Mesenchymal stem cell (in vitro differentiated cells and primary cell): Measurements from ENCODE around the gene ZNF385C.
A peak's percentile ranks its signal among the peaks of the same experiment; 100 is the strongest.

Experiments
- DNase-seq: peaks from one replicate; pipeline ENCODE4 v3.0.0-alpha.2; 2013
- H2AFZ ChIP-seq: one replicate; pipeline ENCODE4 v1.6.1; 2013; ENCODE audit warnings: low read depth, mild to moderate bottlenecking, control low read depth, inconsistent platforms, low read length, moderate library complexity
- H2AK5ac ChIP-seq: 2 replicates; pipeline ENCODE4 v1.6.1; 2013; ENCODE audit warnings: low read length, moderate library complexity, mild to moderate bottlenecking, inconsistent platforms; ENCODE audit not compliant: severe bottlenecking
- H2BK120ac ChIP-seq: one replicate; pipeline ENCODE4 v1.6.1; 2013; ENCODE audit warnings: low read depth, mild to moderate bottlenecking, inconsistent platforms, low read length, moderate library complexity
- H2BK12ac ChIP-seq, 2 experiments: one replicate each; pipeline ENCODE4 v1.6.1; 2013; ENCODE audit warnings: inconsistent platforms in 2 of 2, low read length in 2 of 2, mild to moderate bottlenecking in 2 of 2, moderate library complexity in 2 of 2, control low read depth in 1 of 2
- H2BK15ac ChIP-seq: one replicate; pipeline ENCODE4 v1.6.1; 2013; ENCODE audit warnings: mild to moderate bottlenecking, low read depth, inconsistent platforms; ENCODE audit not compliant: poor library complexity, severe bottlenecking
- H2BK5ac ChIP-seq: 2 replicates; pipeline ENCODE4 v1.6.1; 2013; ENCODE audit warnings: low read depth, mild to moderate bottlenecking, low read length, control low read depth, inconsistent platforms; ENCODE audit not compliant: poor library complexity, severe bottlenecking
- H3K14ac ChIP-seq, 2 experiments: one replicate each; pipeline ENCODE4 v1.6.1; 2013; ENCODE audit warnings: inconsistent platforms in 2 of 2, low read length in 2 of 2, control low read depth in 1 of 2, mild to moderate bottlenecking in 1 of 2, moderate library complexity in 1 of 2
- H3K18ac ChIP-seq, 2 experiments: one replicate each; pipeline ENCODE4 v1.6.1; 2013; ENCODE audit warnings: inconsistent platforms in 2 of 2, low read length in 2 of 2, control low read depth in 1 of 2, low read depth in 1 of 2, mild to moderate bottlenecking in 1 of 2
- H3K23ac ChIP-seq, 2 experiments: one replicate each; pipeline ENCODE4 v1.6.1; 2013; ENCODE audit warnings: inconsistent platforms in 2 of 2, low read length in 2 of 2, mild to moderate bottlenecking in 2 of 2, moderate library complexity in 2 of 2, control low read depth in 1 of 2
- H3K27ac ChIP-seq: 2 replicates; pipeline ENCODE4 v1.5.1; 2013; ENCODE audit warnings: mild to moderate bottlenecking, moderate library complexity, low read length, control low read depth, inconsistent platforms; ENCODE audit not compliant: poor library complexity, severe bottlenecking
- H3K27me3 ChIP-seq, 2 experiments: 2 replicates each; pipeline versions ENCODE4 v1.6.1 to v1.7.0; 2013; ENCODE audit warnings: low read length in 2 of 2, mild to moderate bottlenecking in 2 of 2, moderate library complexity in 2 of 2, control low read depth in 1 of 2, inconsistent platforms in 1 of 2; ENCODE audit not compliant: control insufficient read depth in 1 of 2, insufficient read depth in 1 of 2
- H3K36me3 ChIP-seq, 2 experiments: 2 replicates each; pipeline versions ENCODE4 v1.6.1 to v1.7.0; 2013; ENCODE audit warnings: low read length in 2 of 2, control low read depth in 1 of 2, inconsistent platforms in 1 of 2, low read depth in 1 of 2, mild to moderate bottlenecking in 1 of 2; ENCODE audit not compliant: insufficient read depth in 2 of 2, control insufficient read depth in 1 of 2
- H3K4ac ChIP-seq, 2 experiments: one replicate each; pipeline ENCODE4 v1.6.1; 2013; ENCODE audit warnings: inconsistent platforms in 2 of 2, low read length in 2 of 2, mild to moderate bottlenecking in 2 of 2, moderate library complexity in 2 of 2, control low read depth in 1 of 2, low read depth in 1 of 2
- H3K4me1 ChIP-seq: 2 replicates; pipeline ENCODE4 v1.6.1; 2013; ENCODE audit warnings: low read depth, low read length, control low read depth; ENCODE audit not compliant: control insufficient read depth, insufficient read depth
- H3K4me2 ChIP-seq: 2 replicates; pipeline ENCODE4 v1.6.1; 2013; ENCODE audit warnings: low read length, mild to moderate bottlenecking, inconsistent platforms; ENCODE audit not compliant: poor library complexity, severe bottlenecking
- H3K4me3 ChIP-seq, 2 experiments: 2 replicates each; pipeline versions ENCODE4 v1.5.1 to v1.7.0; 2013; ENCODE audit warnings: low read length in 2 of 2, mild to moderate bottlenecking in 2 of 2, control low read depth in 1 of 2, low read depth in 1 of 2; ENCODE audit not compliant: insufficient read depth in 1 of 2
- H3K79me1 ChIP-seq: replicated peaks from 2 replicates; pipeline ENCODE4 v1.6.1; 2013; ENCODE audit warnings: mild to moderate bottlenecking, control low read depth, low read length, inconsistent platforms; ENCODE audit not compliant: poor library complexity, severe bottlenecking
- H3K9ac ChIP-seq: 2 replicates; pipeline ENCODE4 v1.7.0; 2013; ENCODE audit warnings: mild to moderate bottlenecking, low read length, moderate library complexity
- H3K9me3 ChIP-seq: 2 replicates; pipeline ENCODE4 v1.7.0; 2013; ENCODE audit warnings: mild to moderate bottlenecking, low read length; ENCODE audit not compliant: control insufficient read depth
- H4K8ac ChIP-seq: one replicate; pipeline ENCODE4 v1.6.1; 2013; ENCODE audit warnings: inconsistent platforms, mild to moderate bottlenecking, low read length, moderate library complexity
- H4K91ac ChIP-seq: one replicate; pipeline ENCODE4 v1.6.1; 2013; ENCODE audit warnings: mild to moderate bottlenecking, low read length, inconsistent platforms
- WGBS: methylation state at CpG from one replicate; pipeline ENCODE4 v1.1.7; 2013; ENCODE audit warnings: mixed read lengths; 5-methylcytosine and 5-hydroxymethylcytosine counted together

The ZNF385C gene

DNA sequence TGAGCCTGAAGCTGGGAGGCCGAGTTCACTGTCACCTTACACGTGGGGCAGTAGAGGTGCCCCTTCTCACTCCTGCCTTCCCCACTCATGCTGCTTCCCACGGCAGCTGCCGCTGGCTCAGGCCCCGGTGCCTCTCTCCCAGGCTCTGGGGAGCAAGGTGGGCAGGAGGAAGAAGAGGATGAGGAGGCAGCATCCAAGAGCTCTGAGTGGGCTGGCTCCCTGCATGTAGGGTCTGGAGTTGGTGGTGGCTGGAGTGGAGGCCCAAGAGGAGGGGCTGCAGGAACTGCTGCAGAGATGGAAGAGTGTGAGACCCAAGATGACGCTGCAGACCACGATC is 69.5 kb downstream of the ZNF385C start:
- Histone ChIP-seq H2AFZ (no peak overlapping the region), H3K4me3 (no peak overlapping the region), H4K8ac (no peak overlapping the region), H3K4ac (no peak overlapping the region), H3K4me2 (no peak overlapping the region), H3K27me3 (peaks cover 10 to 26% of the 10 kb centered on the region in 2 experiments), H2AK5ac (no peak overlapping the region), H3K27ac (no peak overlapping the region), H3K79me1 (no peaks in the 10 kb centered on the region), H3K14ac (no peak overlapping the region), H3K23ac (no peak overlapping the region), H2BK120ac (no peak overlapping the region), H2BK15ac (no peak overlapping the region), H2BK5ac (no peak overlapping the region), H3K36me3 (peaks cover 6 to 10% of the 10 kb centered on the region in 2 experiments), H3K18ac (no peak overlapping the region), H4K91ac (no peak overlapping the region), H3K4me1 (peaks cover 16% of the 10 kb centered on the region), H3K9ac (no peak overlapping the region), H2BK12ac (no peak overlapping the region), H3K9me3 (no peaks in the 10 kb centered on the region)
- WGBS: 67% methylated on average over 7 of the region's 7 CpGs
- no peak for DNase-seq

DNA sequence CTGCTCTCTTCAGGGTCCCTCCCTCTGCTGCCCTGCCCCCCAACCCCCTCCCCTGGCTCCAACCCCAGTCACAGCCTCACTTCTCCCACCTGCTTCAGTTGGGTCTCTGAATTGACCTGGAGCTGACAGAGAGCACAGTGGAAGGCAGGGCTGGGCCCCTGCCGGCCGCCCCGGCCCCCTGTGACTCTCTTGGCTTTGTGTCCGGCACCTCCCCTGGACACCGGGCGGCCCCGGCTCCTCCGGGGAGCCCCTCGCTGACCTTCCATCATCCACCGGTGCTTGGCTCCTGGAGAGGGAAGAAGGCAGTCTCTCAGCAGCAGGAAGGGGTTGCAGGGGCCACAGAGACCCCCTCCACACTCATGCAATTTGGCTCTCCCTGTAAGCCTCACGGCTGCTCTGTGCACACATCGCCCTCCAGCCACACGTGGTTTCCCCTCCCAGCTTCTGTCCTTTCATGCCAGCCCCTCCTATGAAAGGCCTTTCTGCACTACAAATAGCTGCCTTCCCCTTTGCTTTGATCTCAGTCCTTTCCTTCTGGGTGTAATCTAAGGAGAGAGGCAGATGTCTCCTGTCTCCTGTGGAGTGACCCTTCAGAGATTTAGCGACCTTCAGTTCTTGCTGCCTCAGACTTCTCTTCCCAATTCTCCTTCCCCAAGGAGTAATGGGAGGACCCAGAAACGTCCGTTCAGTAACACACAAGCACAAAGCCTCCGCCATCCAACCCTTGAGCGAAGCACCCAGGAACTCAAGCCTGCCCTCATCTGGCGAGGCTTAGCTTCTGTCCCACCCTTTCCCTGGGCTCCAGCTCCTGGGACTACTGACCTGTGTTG is 70.1 kb downstream of the ZNF385C start:
- H3K4me1 ChIP-seq: peaks cover 19% of the 10 kb centered on the region
- H3K18ac ChIP-seq: peak overlapping the region in 1 of 2 experiments; percentile 54
- no peak overlapping the region for H2AFZ ChIP-seq
- H2BK15ac ChIP-seq: no peak overlapping the region
- H3K4me2 ChIP-seq: no peak overlapping the region
- H3K4ac ChIP-seq: no peak overlapping the region
- no peak overlapping the region for H3K27ac ChIP-seq
- no peak overlapping the region for H4K91ac ChIP-seq
- H3K14ac ChIP-seq: no peak overlapping the region
- 67% methylated on average over 19 of the region's 19 CpGs for WGBS
- H3K27me3 ChIP-seq: peaks cover 9 to 24% of the 10 kb centered on the region in 2 experiments
- H2BK12ac ChIP-seq: no peak overlapping the region
- H2BK5ac ChIP-seq: no peak overlapping the region
- H2AK5ac ChIP-seq: no peak overlapping the region
- peaks cover 12 to 15% of the 10 kb centered on the region in 2 experiments for H3K36me3 ChIP-seq
- no peaks in the 10 kb centered on the region for H3K79me1 ChIP-seq
- DNase-seq: no peak
- H4K8ac ChIP-seq: no peak overlapping the region
- H3K4me3 ChIP-seq: no peak overlapping the region
- H2BK120ac ChIP-seq: no peak overlapping the region
- H3K9me3 ChIP-seq: no peaks in the 10 kb centered on the region
- H3K23ac ChIP-seq: no peak overlapping the region
- no peak overlapping the region for H3K9ac ChIP-seq

DNA sequence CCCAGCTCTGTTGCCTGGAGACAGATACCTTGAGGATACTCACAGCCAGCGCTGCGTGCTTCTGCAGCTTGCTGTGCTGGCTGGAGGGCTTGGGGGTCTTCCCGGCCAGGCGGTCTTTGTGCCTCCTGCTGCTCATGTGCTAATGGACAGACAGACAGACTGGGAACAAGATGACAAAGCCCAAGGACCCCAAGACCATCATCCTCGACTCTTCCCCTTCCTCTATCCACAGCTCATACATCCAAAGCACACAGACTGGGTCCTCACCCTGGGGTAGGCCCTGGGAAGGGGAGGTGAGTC is 70.7 kb downstream of the ZNF385C start:
- Histone ChIP-seq H4K91ac (no peak overlapping the region), H2BK120ac (no peak overlapping the region), H2AFZ (no peak overlapping the region), H3K18ac (peak overlapping the region in 1 of 2 experiments; percentile 54), H3K9me3 (no peaks in the 10 kb centered on the region), H3K36me3 (peaks cover 18 to 21% of the 10 kb centered on the region in 2 experiments), H2BK12ac (no peak overlapping the region), H2BK15ac (no peak overlapping the region), H3K27ac (no peak overlapping the region), H3K27me3 (peaks cover 9 to 24% of the 10 kb centered on the region in 2 experiments), H3K79me1 (peaks cover 2% of the 10 kb centered on the region), H4K8ac (no peak overlapping the region), H2BK5ac (no peak overlapping the region), H3K4me3 (no peak overlapping the region), H3K4me1 (peaks cover 19% of the 10 kb centered on the region), H3K4me2 (no peak overlapping the region), H3K4ac (no peak overlapping the region), H3K9ac (no peak overlapping the region), H2AK5ac (no peak overlapping the region), H3K23ac (no peak overlapping the region), H3K14ac (no peak overlapping the region)
- DNase-seq: no peak
- WGBS: 97% methylated on average over 5 of the region's 5 CpGs

DNA sequence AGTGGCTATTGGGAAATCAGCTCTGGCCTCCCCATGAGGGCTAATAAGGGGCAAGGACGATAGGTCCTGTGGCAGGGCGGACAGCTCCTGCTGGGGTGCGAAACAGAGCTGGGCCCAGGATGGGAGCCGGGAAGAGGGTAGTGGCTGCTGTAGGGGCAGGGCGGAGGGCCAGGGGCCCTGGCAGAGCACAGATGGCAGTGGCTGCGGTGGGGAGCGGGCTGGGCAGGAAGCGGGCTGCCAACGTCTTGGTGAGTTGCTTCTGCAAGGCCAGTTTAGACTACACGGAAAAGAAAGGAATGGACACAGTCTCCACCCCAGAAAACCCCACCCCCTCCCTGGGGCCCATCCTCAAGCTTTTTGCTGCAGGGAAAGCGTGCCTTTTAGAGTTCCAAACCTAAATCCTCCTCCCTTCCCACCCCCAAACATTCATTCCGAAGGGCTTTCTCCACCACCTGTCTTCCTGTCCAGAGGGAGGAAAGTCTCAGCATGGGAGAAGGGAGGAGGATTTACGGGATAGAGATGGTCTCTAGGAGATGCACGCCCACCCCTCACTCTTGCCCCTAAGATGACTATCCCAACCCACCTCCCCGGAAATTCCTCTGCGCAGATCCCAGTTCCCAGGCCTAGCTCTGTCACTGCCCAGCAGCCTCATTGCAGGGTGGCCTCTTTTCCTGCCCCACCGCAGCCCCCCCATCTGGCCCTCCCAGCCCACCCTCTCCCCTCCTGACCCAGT is 71.2 kb downstream of the ZNF385C start:
- WGBS: 84% methylated on average over 13 of the region's 17 CpGs
- peak overlapping the region; percentile 49 for H2BK15ac ChIP-seq
- H2AFZ ChIP-seq: no peak overlapping the region
- H3K4me1 ChIP-seq: peaks cover 19% of the 10 kb centered on the region
- DNase-seq: no peak
- peaks cover 23 to 26% of the 10 kb centered on the region in 2 experiments for H3K36me3 ChIP-seq
- H3K4me2 ChIP-seq: no peak overlapping the region
- peak overlapping the region in 1 of 2 experiments; percentile 47 for H2BK12ac ChIP-seq
- H3K4me3 ChIP-seq: no peak overlapping the region
- H3K9me3 ChIP-seq: no peaks in the 10 kb centered on the region
- H4K91ac ChIP-seq: peak overlapping the region; percentile 34
- H3K27me3 ChIP-seq: peaks cover 9 to 24% of the 10 kb centered on the region in 2 experiments
- peak overlapping the region in 1 of 2 experiments; percentile 36 for H3K4ac ChIP-seq
- no peak overlapping the region for H3K27ac ChIP-seq
- peak overlapping the region; percentile 74 for H3K9ac ChIP-seq
- H3K23ac ChIP-seq: peak overlapping the region in 1 of 2 experiments; percentile 26
- peak overlapping the region; percentile 23 to 54 for H3K18ac ChIP-seq
- H2AK5ac ChIP-seq: no peak overlapping the region
- H4K8ac ChIP-seq: no peak overlapping the region
- H3K79me1 ChIP-seq: peaks cover 6% of the 10 kb centered on the region
- no peak overlapping the region for H2BK120ac ChIP-seq
- no peak overlapping the region for H2BK5ac ChIP-seq
- H3K14ac ChIP-seq: no peak overlapping the region
